Liver (tissue), 3 donors: Measurements from ENCODE around the gene LMBR1L.

Source experiments
- FOXA1 ChIP-seq: IDR thresholded peaks from 2 replicates; pipeline ENCODE4 v1.6.1; 2016; ENCODE audit warnings: antibody characterized with exemption
- HNF4A ChIP-seq, 2 donors: conservative IDR thresholded peaks; 2 replicates each; pipeline ENCODE4 v1.6.1; 2016; ENCODE audit warnings: antibody characterized with exemption in 2 of 2, mild to moderate bottlenecking in 2 of 2
- RAD21 ChIP-seq, 2 donors: IDR thresholded peaks; 2 replicates each; pipeline ENCODE4 v1.6.1; 2016; ENCODE audit warnings: antibody characterized with exemption in 2 of 2, mild to moderate bottlenecking in 2 of 2
- TAF1 ChIP-seq: conservative IDR thresholded peaks from 2 replicates; pipeline ENCODE4 v1.6.1; 2016; ENCODE audit warnings: antibody characterized with exemption, mild to moderate bottlenecking
- YY1 ChIP-seq: IDR thresholded peaks from 2 replicates; pipeline ENCODE4 v1.6.1; 2016; ENCODE audit warnings: antibody characterized with exemption, mild to moderate bottlenecking
- TF ChIP-seq, protein P1 (sequence below): fragments of 150-350 bp; IDR thresholded peaks from 2 replicates; pipeline ENCODE4 v1.5.1; 2017; ENCODE audit warnings: improper control_type of control experiment, low read depth, low read length; ENCODE audit not compliant: missing input control
- TF ChIP-seq, protein P2 (sequence below): IDR thresholded peaks from 2 replicates; pipeline ENCODE4 v1.6.1; 2016; ENCODE audit warnings: antibody characterized with exemption, mild to moderate bottlenecking
- TF ChIP-seq, protein P3 (sequence below): IDR thresholded peaks from 2 replicates; pipeline ENCODE4 v1.6.1; 2016; ENCODE audit warnings: antibody characterized with exemption
- donor health status: healthy.
- donor health status: healthy.

DNA sequence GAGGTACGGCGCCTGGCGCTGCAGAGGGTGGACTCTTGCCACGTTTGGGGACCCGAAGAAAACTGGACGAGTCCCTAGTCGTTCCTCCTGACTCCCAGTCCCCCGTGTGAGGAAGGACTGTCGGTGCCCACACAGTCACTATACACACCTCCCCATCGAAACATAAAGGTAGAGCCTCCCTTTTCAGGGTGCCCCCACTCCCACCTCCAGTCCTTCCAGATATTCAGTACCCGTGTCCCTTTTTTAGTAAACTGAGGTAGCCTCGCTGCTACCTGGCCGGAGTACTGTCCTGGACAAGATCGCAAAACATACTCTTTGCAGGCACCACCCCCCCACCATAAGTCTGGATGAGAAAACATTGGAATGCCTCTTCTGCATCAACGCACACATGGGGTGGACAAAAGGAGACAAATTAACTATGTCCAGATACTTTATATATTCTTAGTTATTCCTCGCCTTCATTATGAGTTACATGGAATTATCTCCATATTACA is 49.4 kb downstream of the LMBR1L start:
- TF ChIP-seq, protein P1, sequence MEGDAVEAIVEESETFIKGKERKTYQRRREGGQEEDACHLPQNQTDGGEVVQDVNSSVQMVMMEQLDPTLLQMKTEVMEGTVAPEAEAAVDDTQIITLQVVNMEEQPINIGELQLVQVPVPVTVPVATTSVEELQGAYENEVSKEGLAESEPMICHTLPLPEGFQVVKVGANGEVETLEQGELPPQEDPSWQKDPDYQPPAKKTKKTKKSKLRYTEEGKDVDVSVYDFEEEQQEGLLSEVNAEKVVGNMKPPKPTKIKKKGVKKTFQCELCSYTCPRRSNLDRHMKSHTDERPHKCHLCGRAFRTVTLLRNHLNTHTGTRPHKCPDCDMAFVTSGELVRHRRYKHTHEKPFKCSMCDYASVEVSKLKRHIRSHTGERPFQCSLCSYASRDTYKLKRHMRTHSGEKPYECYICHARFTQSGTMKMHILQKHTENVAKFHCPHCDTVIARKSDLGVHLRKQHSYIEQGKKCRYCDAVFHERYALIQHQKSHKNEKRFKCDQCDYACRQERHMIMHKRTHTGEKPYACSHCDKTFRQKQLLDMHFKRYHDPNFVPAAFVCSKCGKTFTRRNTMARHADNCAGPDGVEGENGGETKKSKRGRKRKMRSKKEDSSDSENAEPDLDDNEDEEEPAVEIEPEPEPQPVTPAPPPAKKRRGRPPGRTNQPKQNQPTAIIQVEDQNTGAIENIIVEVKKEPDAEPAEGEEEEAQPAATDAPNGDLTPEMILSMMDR, result no peak
- TF ChIP-seq TAF1, result no peak
- TF ChIP-seq YY1, result no peak
- TF ChIP-seq, protein P2, sequence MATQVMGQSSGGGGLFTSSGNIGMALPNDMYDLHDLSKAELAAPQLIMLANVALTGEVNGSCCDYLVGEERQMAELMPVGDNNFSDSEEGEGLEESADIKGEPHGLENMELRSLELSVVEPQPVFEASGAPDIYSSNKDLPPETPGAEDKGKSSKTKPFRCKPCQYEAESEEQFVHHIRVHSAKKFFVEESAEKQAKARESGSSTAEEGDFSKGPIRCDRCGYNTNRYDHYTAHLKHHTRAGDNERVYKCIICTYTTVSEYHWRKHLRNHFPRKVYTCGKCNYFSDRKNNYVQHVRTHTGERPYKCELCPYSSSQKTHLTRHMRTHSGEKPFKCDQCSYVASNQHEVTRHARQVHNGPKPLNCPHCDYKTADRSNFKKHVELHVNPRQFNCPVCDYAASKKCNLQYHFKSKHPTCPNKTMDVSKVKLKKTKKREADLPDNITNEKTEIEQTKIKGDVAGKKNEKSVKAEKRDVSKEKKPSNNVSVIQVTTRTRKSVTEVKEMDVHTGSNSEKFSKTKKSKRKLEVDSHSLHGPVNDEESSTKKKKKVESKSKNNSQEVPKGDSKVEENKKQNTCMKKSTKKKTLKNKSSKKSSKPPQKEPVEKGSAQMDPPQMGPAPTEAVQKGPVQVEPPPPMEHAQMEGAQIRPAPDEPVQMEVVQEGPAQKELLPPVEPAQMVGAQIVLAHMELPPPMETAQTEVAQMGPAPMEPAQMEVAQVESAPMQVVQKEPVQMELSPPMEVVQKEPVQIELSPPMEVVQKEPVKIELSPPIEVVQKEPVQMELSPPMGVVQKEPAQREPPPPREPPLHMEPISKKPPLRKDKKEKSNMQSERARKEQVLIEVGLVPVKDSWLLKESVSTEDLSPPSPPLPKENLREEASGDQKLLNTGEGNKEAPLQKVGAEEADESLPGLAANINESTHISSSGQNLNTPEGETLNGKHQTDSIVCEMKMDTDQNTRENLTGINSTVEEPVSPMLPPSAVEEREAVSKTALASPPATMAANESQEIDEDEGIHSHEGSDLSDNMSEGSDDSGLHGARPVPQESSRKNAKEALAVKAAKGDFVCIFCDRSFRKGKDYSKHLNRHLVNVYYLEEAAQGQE, result no peak
- TF ChIP-seq, protein P3, sequence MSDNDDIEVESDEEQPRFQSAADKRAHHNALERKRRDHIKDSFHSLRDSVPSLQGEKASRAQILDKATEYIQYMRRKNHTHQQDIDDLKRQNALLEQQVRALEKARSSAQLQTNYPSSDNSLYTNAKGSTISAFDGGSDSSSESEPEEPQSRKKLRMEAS, result no peak
- TF ChIP-seq RAD21 (IDR thresholded peaks at IDR 0.05), result no peak
- TF ChIP-seq HNF4A (conservative IDR thresholded peaks at IDR 0.05), result no peak
- no peak for TF ChIP-seq FOXA1
